GM19468 (cell line): Measurements from ENCODE around the gene PRKCE.
"Not testable (repeated sequence)": the region's sequence is repeated elsewhere in the genome, so short reads cannot be mapped to it uniquely, and the experiment has no call there.

ENCODE experiments used
- ATAC-seq: cut with Tn5 transposase; IDR thresholded peaks from one replicate; pipeline ENCODE4 v1.9.1; 2021; ENCODE audit warnings: mild to moderate bottlenecking, moderate library complexity, moderate number of reproducible peaks; ENCODE audit not compliant: unreplicated experiment; ENCODE audit errors: extremely low read depth

The PRKCE gene

GRCh38 chr2:45867800-45868199 lies 216.3 kb downstream of the PRKCE start:
- no peak for ATAC-seq

- no peak for ATAC-seq
Observed at GRCh38 chr2:45869165-45869501, 217.7 kb downstream of the PRKCE start.

- no peak for ATAC-seq
Observed at GRCh38 chr2:45871025-45871424, 219.6 kb downstream of the PRKCE start.

- no peak for ATAC-seq
Observed at GRCh38 chr2:45871541-45871940, 220.1 kb downstream of the PRKCE start.

- no peak for ATAC-seq
Observed at GRCh38 chr2:45872211-45872610, 220.7 kb downstream of the PRKCE start.

- no peak for ATAC-seq
Observed at GRCh38 chr2:45874344-45874743, 222.9 kb downstream of the PRKCE start.

- ATAC-seq = no peak
Observed at GRCh38 chr2:45876611-45877010, 225.1 kb downstream of the PRKCE start.

GRCh38 chr2:45879406-45879805 lies 227.9 kb downstream of the PRKCE start:
- no peak for ATAC-seq

GRCh38 chr2:45879936-45880335 lies 228.5 kb downstream of the PRKCE start:
- no peak for ATAC-seq

GRCh38 chr2:45881970-45882581 lies 230.6 kb downstream of the PRKCE start:
- ATAC-seq = no peak

- ATAC-seq = no peak
Observed at GRCh38 chr2:45882707-45883602, 231.5 kb downstream of the PRKCE start.

GRCh38 chr2:45883603-45884000 lies 232.1 kb downstream of the PRKCE start:
- ATAC-seq = no peak

GRCh38 chr2:45884126-45884525 lies 232.7 kb downstream of the PRKCE start:
- no peak for ATAC-seq

- ATAC-seq = no peak
Observed at GRCh38 chr2:45885171-45885621, 233.7 kb downstream of the PRKCE start.

GRCh38 chr2:45886171-45886663 lies 234.7 kb downstream of the PRKCE start:
- no peak for ATAC-seq

- ATAC-seq = no peak
Observed at GRCh38 chr2:45888167-45888566, 236.7 kb downstream of the PRKCE start.

- ATAC-seq = no peak
Observed at GRCh38 chr2:45888641-45889040, 237.2 kb downstream of the PRKCE start.

- ATAC-seq = peak; percentile 66
Observed at GRCh38 chr2:45889053-45889452, 237.6 kb downstream of the PRKCE start.

- ATAC-seq = no peak
Observed at GRCh38 chr2:45889620-45890370, 238.3 kb downstream of the PRKCE start.

GRCh38 chr2:45890371-45890646 lies 238.8 kb downstream of the PRKCE start:
- not testable (repeated sequence) for ATAC-seq

GRCh38 chr2:45890819-45891218 lies 239.3 kb downstream of the PRKCE start:
- ATAC-seq = no peak
